Stimulated activated CD4-positive, alpha-beta T cell treated with anti-CD3 and anti-CD28 coated beads, Interleukin-15, amount 100 ng/mL, for 24 hours (primary cell): ENCODE measurements around the gene MAP3K2.

Experiments
- DNase-seq: peaks from one replicate; pipeline ENCODE4 v3.0.0-alpha.2; 2020

The MAP3K2 gene

GRCh38 chr2:127387655-127388422 lies at the start of gene MAP3K2:
Gene MAP3K2, minus strand, starts transcription at chr2:127387975. Its CDS starts 44,846 bp downstream, at chr2:127343129.
- peak; percentile 97 for DNase-seq

GRCh38 chr2:127437056-127437455 lies 49.3 kb upstream of the MAP3K2 start:
- DNase-seq: no peak

- no peak for DNase-seq
Observed at GRCh38 chr2:127434515-127434914, 46.7 kb upstream of the MAP3K2 start.

GRCh38 chr2:127431408-127432023 lies 43.7 kb upstream of the MAP3K2 start:
- DNase-seq: no peak

GRCh38 chr2:127429844-127430425 lies 42.2 kb upstream of the MAP3K2 start:
- DNase-seq: no peak

GRCh38 chr2:127429291-127429690 lies 41.5 kb upstream of the MAP3K2 start:
- no peak for DNase-seq

- DNase-seq: no peak
Observed at GRCh38 chr2:127428815-127429109, 41.0 kb upstream of the MAP3K2 start.

GRCh38 chr2:127428057-127428814 lies 40.5 kb upstream of the MAP3K2 start:
- no peak for DNase-seq

- no peak for DNase-seq
Observed at GRCh38 chr2:127427376-127428056, 39.7 kb upstream of the MAP3K2 start.

GRCh38 chr2:127426501-127427354 lies 39.0 kb upstream of the MAP3K2 start:
- DNase-seq: no peak

GRCh38 chr2:127425540-127426490 lies 38.0 kb upstream of the MAP3K2 start:
- DNase-seq: no peak

- DNase-seq: no peak
Observed at GRCh38 chr2:127424598-127425520, 37.1 kb upstream of the MAP3K2 start.

- DNase-seq: no peak
Observed at GRCh38 chr2:127423880-127424279, 36.1 kb upstream of the MAP3K2 start.

- DNase-seq: peak; percentile 29
Observed at GRCh38 chr2:127423478-127423843, 35.7 kb upstream of the MAP3K2 start.

GRCh38 chr2:127422559-127423477 lies 35.0 kb upstream of the MAP3K2 start:
- DNase-seq: peak; percentile 38

GRCh38 chr2:127421871-127422558 lies 34.2 kb upstream of the MAP3K2 start:
- no peak for DNase-seq

GRCh38 chr2:127421116-127421800 lies 33.5 kb upstream of the MAP3K2 start:
- DNase-seq: no peak
